Stimulated activated CD4-positive, alpha-beta T cell treated with anti-CD3 and anti-CD28 coated beads, Interleukin-4, amount 100 ng/mL, for 48 hours (primary cell): ENCODE data around the gene SULT1A1.
A peak's percentile ranks its signal among the peaks of the same experiment; 100 is the strongest.

Source experiments
- DNase-seq, 2 donors: peaks; one replicate each; pipeline ENCODE4 v3.0.0-alpha.2; 2020; ENCODE audit warnings: low read depth in 2 of 2

The SULT1A1 gene

GRCh38 chr16:28558456-28558855, 51.4 kb downstream of the SULT1A1 start:
- DNase-seq = no peak

GRCh38 chr16:28556914-28557320, 52.9 kb downstream of the SULT1A1 start:
- no peak for DNase-seq

GRCh38 chr16:28555561-28555960, 54.3 kb downstream of the SULT1A1 start:
- DNase-seq = peak in 1 of 2 donors; percentile 4
